Neural cell (in vitro differentiated cells): Measurements from ENCODE around the gene UMAD1. TPM values are rescaled to one million over a fixed set of nuclear protein-coding genes. Genes with fewer than 3 reads are reported as not detected.

Experiments used
- H2AFZ ChIP-seq: fragments of 200-600, 300-800 bp; sonication (generic), shearing (Covaris generic); 2 replicates; pipeline ENCODE4 v1.6.0; 2014; ENCODE audit warnings: low read depth, mild to moderate bottlenecking, antibody characterized with exemption, low read length, moderate library complexity
- H3F3A ChIP-seq: fragments of 200-600 bp; shearing (Covaris generic); 2 replicates; pipeline ENCODE4 v1.6.1; 2016; ENCODE audit warnings: mild to moderate bottlenecking, moderate library complexity, mixed read lengths, antibody characterized with exemption, low read length; ENCODE audit not compliant: insufficient read depth, poor library complexity, severe bottlenecking
- H3K27ac ChIP-seq: fragments of 200-600, 300-800 bp; sonication (generic), shearing (Covaris generic); 2 replicates; pipeline ENCODE4 v1.5.1; 2014; ENCODE audit warnings: mild to moderate bottlenecking, low read length, moderate library complexity
- H3K27me3 ChIP-seq: fragments of 300-800, 200-600 bp; sonication (generic), shearing (Covaris generic); 2 replicates; pipeline ENCODE4 v1.6.0; 2014; ENCODE audit warnings: mild to moderate bottlenecking, low read depth, low read length, moderate library complexity; ENCODE audit not compliant: insufficient read depth
- H3K36me3 ChIP-seq: fragments of 300-800, 200-600 bp; sonication (generic), shearing (Covaris generic); 2 replicates; pipeline ENCODE4 v1.5.1; 2014; ENCODE audit warnings: mild to moderate bottlenecking, antibody characterized with exemption, low read length, moderate library complexity; ENCODE audit not compliant: insufficient read depth
- H3K4me2 ChIP-seq: fragments of 300-800, 200-600 bp; sonication (generic), shearing (Covaris generic); 2 replicates; pipeline ENCODE4 v1.6.0; 2014; ENCODE audit warnings: mild to moderate bottlenecking, low read length
- H3K4me3 ChIP-seq: fragments of 300-800, 200-600 bp; sonication (generic), shearing (Covaris generic); 2 replicates; pipeline ENCODE4 v1.5.1; 2014; ENCODE audit warnings: mild to moderate bottlenecking, low read length, moderate library complexity
- H3K79me2 ChIP-seq: fragments of 200-600 bp; shearing (Covaris generic); replicated peaks from 2 replicates; pipeline ENCODE4 v1.6.0; 2014; ENCODE audit warnings: mild to moderate bottlenecking, low read length, moderate library complexity; ENCODE audit not compliant: insufficient read depth
- H3K9ac ChIP-seq: fragments of 300-800, 200-600 bp; sonication (generic), shearing (Covaris generic); 2 replicates; pipeline ENCODE4 v1.6.1; 2016; ENCODE audit warnings: mild to moderate bottlenecking, low read length, mixed read lengths
- H3K9me2 ChIP-seq: fragments of 200-600 bp; shearing (Covaris generic); 2 replicates; pipeline ENCODE4 v1.6.1; 2016; ENCODE audit warnings: mild to moderate bottlenecking, low read length, mixed read lengths; ENCODE audit not compliant: insufficient read depth
- H3K9me3 ChIP-seq: fragments of 200-600, 300-800 bp; sonication (generic), shearing (Covaris generic); 2 replicates; pipeline ENCODE4 v1.6.1; 2016; ENCODE audit warnings: mild to moderate bottlenecking, mixed run types, low read length, moderate library complexity, mixed read lengths
- H4K20me1 ChIP-seq: fragments of 200-600 bp; shearing (Covaris generic); 2 replicates; pipeline ENCODE4 v1.6.1; 2016; ENCODE audit warnings: mild to moderate bottlenecking, mixed run types; ENCODE audit not compliant: insufficient read depth
- EP300 ChIP-seq: fragments of 450-650 bp; conservative IDR thresholded peaks from 2 replicates; pipeline ENCODE4 v1.6.1; 2014; ENCODE audit warnings: antibody characterized with exemption, mild to moderate bottlenecking, moderate library complexity; ENCODE audit not compliant: poor library complexity, severe bottlenecking
- EZH2 ChIP-seq: fragments of 200-600, 300-800 bp; shearing (Covaris generic), sonication (generic); IDR thresholded peaks from 2 replicates; pipeline ENCODE4 v1.6.1; 2014; ENCODE audit warnings: antibody characterized with exemption, low read length, borderline replicate concordance, mild to moderate bottlenecking; ENCODE audit not compliant: insufficient read depth, poor library complexity, severe bottlenecking
- MXI1 ChIP-seq: fragments of 450-650 bp; conservative IDR thresholded peaks from 2 replicates; pipeline ENCODE4 v1.6.1; 2014; ENCODE audit warnings: antibody characterized with exemption, mild to moderate bottlenecking; ENCODE audit not compliant: poor library complexity, severe bottlenecking
- POLR2AphosphoS5 ChIP-seq: IDR thresholded peaks from 2 replicates; pipeline ENCODE4 v1.6.1; 2012
- RAD21 ChIP-seq: fragments of 450-650 bp; conservative IDR thresholded peaks from 2 replicates; pipeline ENCODE4 v1.6.1; 2014; ENCODE audit warnings: antibody characterized with exemption, mild to moderate bottlenecking, moderate library complexity
- SMC3 ChIP-seq: fragments of 450-650 bp; conservative IDR thresholded peaks from 2 replicates; pipeline ENCODE4 v1.6.1; 2014; ENCODE audit warnings: antibody characterized with exemption, mild to moderate bottlenecking, moderate library complexity; ENCODE audit not compliant: poor library complexity
- TAF1 ChIP-seq: IDR thresholded peaks from 2 replicates; pipeline ENCODE4 v1.6.1; 2012; ENCODE audit warnings: low read depth
- polyA plus RNA-seq: library from polyadenylated mRNA; depleted of rRNA; stranded (reverse); fragments of >200 nt; gene quantifications from 2 replicates; pipeline ENCODE4 v1.2.3, GENCODE V29; 2014
- TF ChIP-seq, protein P1 (sequence below): fragments of 450-650 bp; IDR thresholded peaks from 2 replicates; pipeline ENCODE4 v1.5.1; 2014; ENCODE audit warnings: antibody characterized with exemption, mild to moderate bottlenecking, moderate library complexity; ENCODE audit not compliant: poor library complexity, severe bottlenecking
- TF ChIP-seq, protein P2 (sequence below): IDR thresholded peaks from 2 replicates; pipeline ENCODE4 v1.6.1; 2012; ENCODE audit warnings: borderline replicate concordance

Gene UMAD1
- polyA plus RNA-seq, 1 donor from 2014 or later, result 14.7 TPM

DNA sequence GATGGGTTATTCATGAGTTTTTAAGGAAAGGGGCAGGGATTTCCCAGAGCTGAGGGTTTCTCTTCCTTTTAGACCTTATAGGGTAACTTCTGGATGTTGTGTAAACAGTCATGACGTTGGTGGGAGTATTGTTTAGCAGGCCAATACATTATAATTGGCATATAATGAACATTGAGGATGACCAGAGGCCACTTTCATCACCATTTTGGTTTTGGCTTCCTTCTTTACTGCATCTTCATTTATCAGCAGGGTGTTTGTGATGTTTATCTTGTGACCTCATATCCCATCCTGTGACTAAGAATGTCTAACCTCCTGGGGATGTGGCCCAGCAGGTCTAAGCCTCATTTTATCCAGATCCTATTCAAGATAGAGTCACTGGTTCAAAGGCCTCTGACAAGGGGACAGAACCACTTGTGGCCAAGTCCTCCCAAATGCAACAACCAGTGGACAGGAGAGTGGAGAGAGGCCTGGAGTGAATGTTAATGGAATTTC is 155.1 kb downstream of the UMAD1 start:
- Histone ChIP-seq H3K27me3 (no peaks in the 10 kb centered on the region), H2AFZ (no peak overlapping the region), H3F3A (no peaks in the 10 kb centered on the region), H3K4me3 (no peak overlapping the region), H3K79me2 (no peaks in the 10 kb centered on the region), H3K9me3 (no peaks in the 10 kb centered on the region), H3K27ac (no peak overlapping the region), H4K20me1 (no peaks in the 10 kb centered on the region), H3K9me2 (no peaks in the 10 kb centered on the region), H3K4me2 (no peak overlapping the region), H3K9ac (no peak overlapping the region), H3K36me3 (no peaks in the 10 kb centered on the region)
- no peak for TF ChIP-seq SMC3
- TF ChIP-seq POLR2AphosphoS5, result no peak
- no peak for TF ChIP-seq EP300
- TF ChIP-seq, protein P1, sequence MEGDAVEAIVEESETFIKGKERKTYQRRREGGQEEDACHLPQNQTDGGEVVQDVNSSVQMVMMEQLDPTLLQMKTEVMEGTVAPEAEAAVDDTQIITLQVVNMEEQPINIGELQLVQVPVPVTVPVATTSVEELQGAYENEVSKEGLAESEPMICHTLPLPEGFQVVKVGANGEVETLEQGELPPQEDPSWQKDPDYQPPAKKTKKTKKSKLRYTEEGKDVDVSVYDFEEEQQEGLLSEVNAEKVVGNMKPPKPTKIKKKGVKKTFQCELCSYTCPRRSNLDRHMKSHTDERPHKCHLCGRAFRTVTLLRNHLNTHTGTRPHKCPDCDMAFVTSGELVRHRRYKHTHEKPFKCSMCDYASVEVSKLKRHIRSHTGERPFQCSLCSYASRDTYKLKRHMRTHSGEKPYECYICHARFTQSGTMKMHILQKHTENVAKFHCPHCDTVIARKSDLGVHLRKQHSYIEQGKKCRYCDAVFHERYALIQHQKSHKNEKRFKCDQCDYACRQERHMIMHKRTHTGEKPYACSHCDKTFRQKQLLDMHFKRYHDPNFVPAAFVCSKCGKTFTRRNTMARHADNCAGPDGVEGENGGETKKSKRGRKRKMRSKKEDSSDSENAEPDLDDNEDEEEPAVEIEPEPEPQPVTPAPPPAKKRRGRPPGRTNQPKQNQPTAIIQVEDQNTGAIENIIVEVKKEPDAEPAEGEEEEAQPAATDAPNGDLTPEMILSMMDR, result no peak
- no peak for TF ChIP-seq RAD21
- no peak for TF ChIP-seq EZH2
- TF ChIP-seq TAF1, result no peak
- TF ChIP-seq, protein P2, sequence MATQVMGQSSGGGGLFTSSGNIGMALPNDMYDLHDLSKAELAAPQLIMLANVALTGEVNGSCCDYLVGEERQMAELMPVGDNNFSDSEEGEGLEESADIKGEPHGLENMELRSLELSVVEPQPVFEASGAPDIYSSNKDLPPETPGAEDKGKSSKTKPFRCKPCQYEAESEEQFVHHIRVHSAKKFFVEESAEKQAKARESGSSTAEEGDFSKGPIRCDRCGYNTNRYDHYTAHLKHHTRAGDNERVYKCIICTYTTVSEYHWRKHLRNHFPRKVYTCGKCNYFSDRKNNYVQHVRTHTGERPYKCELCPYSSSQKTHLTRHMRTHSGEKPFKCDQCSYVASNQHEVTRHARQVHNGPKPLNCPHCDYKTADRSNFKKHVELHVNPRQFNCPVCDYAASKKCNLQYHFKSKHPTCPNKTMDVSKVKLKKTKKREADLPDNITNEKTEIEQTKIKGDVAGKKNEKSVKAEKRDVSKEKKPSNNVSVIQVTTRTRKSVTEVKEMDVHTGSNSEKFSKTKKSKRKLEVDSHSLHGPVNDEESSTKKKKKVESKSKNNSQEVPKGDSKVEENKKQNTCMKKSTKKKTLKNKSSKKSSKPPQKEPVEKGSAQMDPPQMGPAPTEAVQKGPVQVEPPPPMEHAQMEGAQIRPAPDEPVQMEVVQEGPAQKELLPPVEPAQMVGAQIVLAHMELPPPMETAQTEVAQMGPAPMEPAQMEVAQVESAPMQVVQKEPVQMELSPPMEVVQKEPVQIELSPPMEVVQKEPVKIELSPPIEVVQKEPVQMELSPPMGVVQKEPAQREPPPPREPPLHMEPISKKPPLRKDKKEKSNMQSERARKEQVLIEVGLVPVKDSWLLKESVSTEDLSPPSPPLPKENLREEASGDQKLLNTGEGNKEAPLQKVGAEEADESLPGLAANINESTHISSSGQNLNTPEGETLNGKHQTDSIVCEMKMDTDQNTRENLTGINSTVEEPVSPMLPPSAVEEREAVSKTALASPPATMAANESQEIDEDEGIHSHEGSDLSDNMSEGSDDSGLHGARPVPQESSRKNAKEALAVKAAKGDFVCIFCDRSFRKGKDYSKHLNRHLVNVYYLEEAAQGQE, result no peak

GRCh38 chr7:7798510-7798909 is 158.0 kb downstream of the UMAD1 start:
- no peaks in the 10 kb centered on the region for H3F3A ChIP-seq
- H3K9me2 ChIP-seq, result no peaks in the 10 kb centered on the region
- H3K27me3 ChIP-seq, result no peaks in the 10 kb centered on the region
- H3K9me3 ChIP-seq, result no peaks in the 10 kb centered on the region
- H3K36me3 ChIP-seq, result no peaks in the 10 kb centered on the region
- no peaks in the 10 kb centered on the region for H3K79me2 ChIP-seq
- H3K4me2 ChIP-seq, result no peak overlapping the region
- no peak overlapping the region for H2AFZ ChIP-seq
- no peak overlapping the region for H3K9ac ChIP-seq
- H3K4me3 ChIP-seq, result no peak overlapping the region
- no peak overlapping the region for H3K27ac ChIP-seq
- H4K20me1 ChIP-seq, result no peaks in the 10 kb centered on the region
- no peak for TF ChIP-seq TAF1
- TF ChIP-seq RAD21, result no peak
- no peak for TF ChIP-seq EP300
- no peak for TF ChIP-seq EZH2
- TF ChIP-seq SMC3, result no peak
- TF ChIP-seq MXI1, result no peak
- no peak for TF ChIP-seq POLR2AphosphoS5
- TF ChIP-seq, protein P1, result no peak
- TF ChIP-seq, protein P2, result no peak
